ENCODE data around the gene TMEM87A. TPM values are rescaled to one million over a fixed set of nuclear protein-coding genes. Genes with fewer than 3 reads are reported as not detected.

Gene TMEM87A
- total and polyA plus RNA-seq, 2 of the 4 experiments (the other 2 are of a cell fraction) = 16.6 to 45.3 TPM

DNA sequence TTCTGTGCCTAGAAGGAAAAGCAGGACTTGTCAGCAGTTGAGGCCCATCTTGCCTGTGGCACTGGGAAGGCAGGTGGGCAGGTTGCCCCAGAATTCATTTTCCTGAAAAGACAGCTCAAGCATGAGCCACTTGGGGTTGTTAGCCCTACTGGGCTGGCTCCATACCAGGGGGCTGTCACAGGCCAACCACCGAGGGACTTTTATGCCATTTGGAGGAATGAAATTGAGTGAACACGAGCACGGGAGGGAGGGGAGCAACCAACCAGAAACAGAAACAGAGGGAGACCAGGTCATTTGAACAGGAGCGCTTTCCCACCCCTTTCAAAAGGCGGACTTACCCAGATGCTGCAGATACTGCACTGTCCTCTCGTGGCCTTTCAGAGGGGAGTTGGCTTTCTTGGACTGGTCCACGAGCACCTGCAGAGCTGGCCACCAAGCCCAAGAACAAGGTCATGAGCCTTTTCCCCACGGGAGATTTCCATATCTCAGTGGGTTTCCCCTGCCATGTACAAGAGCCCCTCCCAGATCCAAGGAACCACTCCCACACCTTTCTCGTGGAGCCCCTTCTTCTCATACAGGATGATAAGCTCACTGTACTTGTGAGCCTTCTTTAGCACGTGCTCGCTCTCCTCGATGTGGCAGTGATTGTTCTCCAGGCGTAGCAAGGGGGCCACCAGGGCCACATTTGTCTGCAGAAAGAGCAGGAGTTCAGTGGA is 106.8 kb downstream of the TMEM87A start:
- no peak overlapping the region for H4K8ac ChIP-seq (ENCODE audit: low read depth in 2 of 2, low read length in 2 of 2)
- dilution Hi-C loops (cut with HindIII; ENCODE audit: low sequenced_read_pairs, unreplicated experiment) = no loop called here
- TF ChIP-seq NFE2L2 (IDR thresholded peaks at IDR 0.05; ENCODE audit: low read depth, low read length) (no peak), FOS (IDR thresholded peaks at IDR 0.05; ENCODE audit: low read depth, low read length) (no peak), MAZ (IDR thresholded peaks at IDR 0.05; ENCODE audit: borderline replicate concordance, low read depth, low read length) (no peak), RFX5 (IDR thresholded peaks at IDR 0.05; ENCODE audit: low read depth, low read length) (no peak)
- TF ChIP-seq, protein P1, sequence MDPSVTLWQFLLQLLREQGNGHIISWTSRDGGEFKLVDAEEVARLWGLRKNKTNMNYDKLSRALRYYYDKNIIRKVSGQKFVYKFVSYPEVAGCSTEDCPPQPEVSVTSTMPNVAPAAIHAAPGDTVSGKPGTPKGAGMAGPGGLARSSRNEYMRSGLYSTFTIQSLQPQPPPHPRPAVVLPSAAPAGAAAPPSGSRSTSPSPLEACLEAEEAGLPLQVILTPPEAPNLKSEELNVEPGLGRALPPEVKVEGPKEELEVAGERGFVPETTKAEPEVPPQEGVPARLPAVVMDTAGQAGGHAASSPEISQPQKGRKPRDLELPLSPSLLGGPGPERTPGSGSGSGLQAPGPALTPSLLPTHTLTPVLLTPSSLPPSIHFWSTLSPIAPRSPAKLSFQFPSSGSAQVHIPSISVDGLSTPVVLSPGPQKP (IDR thresholded peaks at IDR 0.05; ENCODE audit: borderline replicate concordance, low read depth, low read length) = no peak

More for the DNA sequence above, 106.8 kb downstream of the TMEM87A start:
- H3K36me3 ChIP-seq (ENCODE audit: control insufficient read depth, insufficient read depth, low read length) = peaks cover 71% of the 10 kb centered on the region
- intact Hi-C loops (cut with micrococcal nuclease) = no loop called here
- H3K79me1 ChIP-seq (ENCODE audit: low read depth in 1 of 2, low read length in 2 of 2) = peaks cover 0 to 10% of the 10 kb centered on the region in 2 experiments; a peak in 2 of 4 replicates
- in situ Hi-C loops (cut with MboI; ENCODE audit: low sequenced_read_pairs) = no loop called here
- H3K27me3 ChIP-seq (ENCODE audit: control insufficient read depth, insufficient read depth, low read length) = no peaks in the 10 kb centered on the region
- CTCF ChIA-PET = no interaction called here
- H3K4me1 ChIP-seq (ENCODE audit: control insufficient read depth, insufficient read depth, low read length) = no peaks in the 10 kb centered on the region
- H2BK15ac ChIP-seq (ENCODE audit: low read depth, low read length) = no peak overlapping the region
- H2AK9ac ChIP-seq (replicated peaks; ENCODE audit: low read depth, low read length, poor library complexity) = no peak overlapping the region
- H3K9me3 ChIP-seq (ENCODE audit: control insufficient read depth, insufficient read depth, low read length) = no peaks in the 10 kb centered on the region
- BruUV-seq (replicated peaks) = no TSS peak
- WGBS, 2 experiments (ENCODE audit: extremely low coverage in 2 of 2, insufficient read length in 1 of 2) = 86% methylated on average over 1 of the region's 13 CpGs; no CpG with 5 or more reads in 1 of the 2 experiments
- H4K91ac ChIP-seq (ENCODE audit: insufficient read depth, low read depth, low read length) = no peak overlapping the region
- H3K14ac ChIP-seq (replicated peaks; ENCODE audit: low read depth, low read length) = no peak overlapping the region
- H3K18ac ChIP-seq (ENCODE audit: low read depth, low read length) = no peak overlapping the region
- POLR2A ChIA-PET (ENCODE audit: unreplicated experiment) = no interaction called here
- H2BK5ac ChIP-seq (ENCODE audit: low read depth, low read length, poor library complexity, severe bottlenecking) = no peak overlapping the region
- no peak overlapping the region for H3K9ac ChIP-seq (ENCODE audit: low read depth, low read length)
- no peak overlapping the region for H3K4ac ChIP-seq (ENCODE audit: low read depth, low read length)
- no peak overlapping the region for H3K27ac ChIP-seq (ENCODE audit: insufficient read depth, low read length)
- DNase-seq (no peak), ATAC-seq (ENCODE audit: low read depth) (no peak)
- no peak overlapping the region for H2AFZ ChIP-seq (replicated peaks; ENCODE audit: low read length, poor library complexity)
- 0 out of 2 replicates have a peak, but pooled peaks cover 7% of the 10 kb centered on the region for H3K9me1 ChIP-seq (ENCODE audit: insufficient read depth, low read length)
- no peak overlapping the region for H2BK120ac ChIP-seq (ENCODE audit: low read depth, low read length)
- H4K5ac ChIP-seq (ENCODE audit: low read depth, low read length) = no peak overlapping the region
- no peak overlapping the region for H3K4me2 ChIP-seq (ENCODE audit: low read depth, low read length)
- H4K20me1 ChIP-seq (ENCODE audit: insufficient read depth, low read length) = no peaks in the 10 kb centered on the region; the same call in 1 of the 2 replicates
- no peak overlapping the region for H3K4me3 ChIP-seq (ENCODE audit: insufficient read depth, low read depth, low read length)
- no peak overlapping the region for H3K23ac ChIP-seq (ENCODE audit: low read depth, low read length)
- H3K56ac ChIP-seq (ENCODE audit: extremely low read depth, insufficient read depth, low read length) = no peak overlapping the region
- no peak overlapping the region for H2BK20ac ChIP-seq (ENCODE audit: low read depth, low read length)
- no peak overlapping the region for H2AK5ac ChIP-seq (ENCODE audit: low read depth, low read length)

Data from IMR-90 (cell line).